CD14-positive monocyte (primary cell): ENCODE measurements around the gene ZFHX3. TPM values are rescaled to one million over a fixed set of nuclear protein-coding genes. Genes with fewer than 3 reads are reported as not detected.

Experiments used
- DNase-seq, 3 donors: peaks; one replicate each; pipeline ENCODE4 v3.0.0-alpha.2; 2011 to 2022
- H2AFZ ChIP-seq: 2 replicates; pipeline ENCODE4 v1.6.0; 2012; ENCODE audit warnings: mild to moderate bottlenecking, low read depth, low read length, inconsistent platforms; ENCODE audit not compliant: insufficient read depth, poor library complexity, severe bottlenecking
- H3K27ac ChIP-seq, 2 donors: 1 replicate in 1 of 2; 2 replicates in 1 of 2; pipeline ENCODE4 v1.5.1; 2012 to 2013; ENCODE audit warnings: low read length in 2 of 2, control low read depth in 1 of 2, inconsistent platforms in 1 of 2, low read depth in 1 of 2, mild to moderate bottlenecking in 1 of 2
- H3K27me3 ChIP-seq, 2 donors: one replicate each; pipeline versions ENCODE4 v1.6.0 to v1.6.1; 2011 to 2013; ENCODE audit warnings: low read length in 2 of 2; ENCODE audit not compliant: control insufficient read depth in 2 of 2, insufficient read depth in 2 of 2
- H3K36me3 ChIP-seq, 2 donors: replicated peaks in 1 of 2; 1 replicate in 1 of 2; 2 replicates in 1 of 2; pipeline versions ENCODE4 v1.5.1 to v1.6.1; 2012 to 2013; ENCODE audit warnings: low read length in 2 of 2, control low read depth in 1 of 2, inconsistent platforms in 1 of 2, mild to moderate bottlenecking in 1 of 2; ENCODE audit not compliant: insufficient read depth in 2 of 2, control insufficient read depth in 1 of 2
- H3K4me1 ChIP-seq, 2 donors: 1 replicate in 1 of 2; 2 replicates in 1 of 2; pipeline versions ENCODE4 v1.5.1 to v1.6.1; 2012 to 2013; ENCODE audit warnings: low read length in 2 of 2, control low read depth in 1 of 2, inconsistent platforms in 1 of 2, mild to moderate bottlenecking in 1 of 2, moderate library complexity in 1 of 2; ENCODE audit not compliant: insufficient read depth in 2 of 2, control insufficient read depth in 1 of 2
- H3K4me2 ChIP-seq: replicated peaks from 2 replicates; pipeline ENCODE3; 2012; ENCODE audit warnings: low read length, moderate library complexity, mild to moderate bottlenecking; ENCODE audit not compliant: poor library complexity, severe bottlenecking; ENCODE audit errors: extremely low read depth
- H3K4me3 ChIP-seq, 3 experiments: fragments of 200-600 bp in 1 of 3; sonication (generic) in 1 of 3; replicated peaks in 1 of 3; 1 replicate in 2 of 3; 2 replicates in 1 of 3; pipeline ENCODE4 v1.5.1; 2011 to 2013; ENCODE audit warnings: low read length in 3 of 3, mild to moderate bottlenecking in 3 of 3, control low read depth in 2 of 3, low read depth in 2 of 3, inconsistent platforms in 1 of 3, moderate library complexity in 1 of 3
- H3K79me2 ChIP-seq: 2 replicates; pipeline ENCODE4 v1.6.0; 2012; ENCODE audit warnings: mild to moderate bottlenecking, control low read depth, inconsistent platforms, low read length, moderate library complexity; ENCODE audit not compliant: insufficient read depth
- H3K9ac ChIP-seq: 2 replicates; pipeline ENCODE4 v1.6.0; 2017; ENCODE audit warnings: low read length, mild to moderate bottlenecking; ENCODE audit not compliant: insufficient read depth, poor library complexity, severe bottlenecking
- H3K9me3 ChIP-seq, 2 donors: replicated peaks in 1 of 2; 1 replicate in 1 of 2; 2 replicates in 1 of 2; pipeline versions ENCODE4 v1.5.1 to v1.6.1; 2012 to 2013; ENCODE audit warnings: low read length in 2 of 2, control low read depth in 1 of 2; ENCODE audit not compliant: control insufficient read depth in 1 of 2, insufficient read depth in 1 of 2
- H4K20me1 ChIP-seq: 2 replicates; pipeline ENCODE4 v1.6.0; 2012; ENCODE audit warnings: mild to moderate bottlenecking, low read length, control low read depth, moderate library complexity; ENCODE audit not compliant: insufficient read depth
- H3K27ac Mint-ChIP-seq, 7 donors: one replicate each; pipeline ENCODE4 v1.8.0; 2020; ENCODE audit warnings: mild to moderate bottlenecking in 7 of 7, mixed read lengths in 7 of 7, moderate library complexity in 6 of 7, inconsistent platforms in 2 of 7
- H3K27me3 Mint-ChIP-seq, 3 donors: one replicate each; pipeline ENCODE4 v1.8.0; 2021 to 2022; ENCODE audit warnings: low read depth in 3 of 3, mild to moderate bottlenecking in 3 of 3, mixed read lengths in 3 of 3, moderate library complexity in 3 of 3, inconsistent platforms in 1 of 3
- H3K36me3 Mint-ChIP-seq, 2 donors: one replicate each; pipeline ENCODE4 v1.8.0; 2020; ENCODE audit warnings: mixed read lengths in 2 of 2, inconsistent platforms in 1 of 2, mild to moderate bottlenecking in 1 of 2
- H3K4me1 Mint-ChIP-seq: one replicate; pipeline ENCODE4 v1.8.0; 2020; ENCODE audit warnings: mild to moderate bottlenecking, mixed read lengths
- H3K4me3 Mint-ChIP-seq, 2 donors: one replicate each; pipeline ENCODE4 v1.8.0; 2020; ENCODE audit warnings: mild to moderate bottlenecking in 2 of 2, mixed read lengths in 2 of 2, moderate library complexity in 1 of 2
- H3K9me3 Mint-ChIP-seq, 7 donors: one replicate each; pipeline ENCODE4 v1.8.0; 2020 to 2022; ENCODE audit warnings: mixed read lengths in 7 of 7, mild to moderate bottlenecking in 6 of 7, moderate library complexity in 6 of 7, inconsistent platforms in 2 of 7
- CTCF ChIP-seq: fragments of 200-600 bp; IDR thresholded peaks from one replicate; pipeline ENCODE4 v1.8.0; 2022; ENCODE audit warnings: antibody characterized with exemption, mild to moderate bottlenecking
- WGBS: methylation state at CpG from one replicate; pipeline ENCODE4 v1.1.5; 2013; ENCODE audit warnings: missing lambda C conversion rate; ENCODE audit not compliant: insufficient coverage; 5-methylcytosine and 5-hydroxymethylcytosine counted together
- intact Hi-C, 2 donors: fragments of 100-400 bp; cut with micrococcal nuclease; formaldehyde crosslinking; loops; one replicate each; pipeline versions ENCODE4 v1.15.0 to v1.15.1; 2023
- polyA plus RNA-seq, 3 donors: library from polyadenylated mRNA; depleted of rRNA in 1 of 3; unstranded in 2 of 3; stranded (reverse) in 1 of 3; fragments of 300-500 nt in 2 of 3; fragments of >200 nt in 1 of 3; fragmentation: Illumina TruSeq in 2 of 3; gene quantifications; 1 replicate in 2 of 3; 2 replicates in 1 of 3; pipeline ENCODE4 v1.2.3, GENCODE V29; 2012 to 2021

The ZFHX3 gene
- polyA plus RNA-seq, 3 donors = 0.42 to 4.2 (median 0.43) TPM

GRCh38 chr16:73071131-73071940 is 23.4 kb upstream of the ZFHX3 start:
- Histone ChIP-seq H3K9me3 (no peaks in the 10 kb centered on the region), H3K4me3 (peak overlapping the region in 1 of 3 experiments; percentile 60), H2AFZ (peak overlapping the region; percentile 63), H3K4me2 (peak overlapping the region; percentile 74), H3K79me2 (no peaks in the 10 kb centered on the region), H3K4me1 (peaks cover 60 to 63% of the 10 kb centered on the region in 2 donors), H3K36me3 (no peaks in the 10 kb centered on the region), H4K20me1 (no peaks in the 10 kb centered on the region), H3K9ac (peak overlapping the region; percentile 25), H3K27me3 (peaks cover 2 to 12% of the 10 kb centered on the region in 2 donors), H3K27ac (no peak overlapping the region)
- peak overlapping the region; percentile 78 to 95 for H3K4me3 Mint-ChIP-seq
- H3K4me1 Mint-ChIP-seq = peaks cover 65% of the 10 kb centered on the region
- peak in 1 of 3 donors; percentile 12 for DNase-seq
- H3K27ac Mint-ChIP-seq = peak overlapping the region in 4 of 7 donors; percentile 54 to 100 (median 86)
- TF ChIP-seq CTCF = no peak
- peaks cover 0 to 3% (median 0%) of the 10 kb centered on the region in 7 donors for H3K9me3 Mint-ChIP-seq
- intact Hi-C loops = no loop called here
- 13% methylated on average over 8 of the region's 17 CpGs for WGBS
- H3K27me3 Mint-ChIP-seq = peaks cover 11 to 35% (median 16%) of the 10 kb centered on the region in 3 donors
- peaks cover 0 to 3% of the 10 kb centered on the region in 2 donors for H3K36me3 Mint-ChIP-seq

- H3K4me1 Mint-ChIP-seq = peaks cover 69% of the 10 kb centered on the region
- intact Hi-C loops = loop anchor here in 1 of 2 donors (10.0 kb wide), 1 partner anchor 895 kb away; the partner anchor contains the start of gene PMFBP1
- WGBS = 100% methylated on average over 2 of the region's 5 CpGs
These were observed 21.8 kb upstream of the ZFHX3 start for GRCh38 chr16:73069581-73070262.

More at GRCh38 chr16:73069581-73070262, 21.8 kb upstream of the ZFHX3 start:
- H3K4me1 ChIP-seq = peaks cover 69 to 71% of the 10 kb centered on the region in 2 donors
- DNase-seq = no peak
- no peaks in the 10 kb centered on the region for H4K20me1 ChIP-seq
- peak overlapping the region in 1 of 3 experiments; percentile 47 for H3K4me3 ChIP-seq
- peak overlapping the region; percentile 56 for H3K4me2 ChIP-seq
- H3K36me3 ChIP-seq = no peaks in the 10 kb centered on the region
- no peak for TF ChIP-seq CTCF
- no peaks in the 10 kb centered on the region for H3K9me3 ChIP-seq
- no peak overlapping the region for H3K9ac ChIP-seq
- no peaks in the 10 kb centered on the region for H3K79me2 ChIP-seq
- H3K9me3 Mint-ChIP-seq = peaks cover 0 to 11% (median 7%) of the 10 kb centered on the region in 7 donors
- H3K27ac Mint-ChIP-seq = peak overlapping the region in 6 of 7 donors; percentile 100
- H3K27me3 Mint-ChIP-seq = peaks cover 25 to 51% (median 30%) of the 10 kb centered on the region in 3 donors
- peaks cover 3 to 8% of the 10 kb centered on the region in 2 donors for H3K36me3 Mint-ChIP-seq
- peak overlapping the region; percentile 94 to 99 for H3K27ac ChIP-seq
- peaks cover 11 to 28% of the 10 kb centered on the region in 2 donors for H3K27me3 ChIP-seq
- peak overlapping the region in 1 of 2 donors; percentile 95 for H3K4me3 Mint-ChIP-seq
- no peak overlapping the region for H2AFZ ChIP-seq
